DND-41 (cell line): ENCODE measurements around the gene C1orf52.
A peak's percentile ranks its signal among the peaks of the same experiment; 100 is the strongest.

Source experiments
- ATAC-seq: fragments of 200-7000 bp; cut with Tn5 transposase; 3 replicates; pipeline ENCODE4 v1.9.1; 2021; ENCODE audit warnings: low read depth; ENCODE audit not compliant: insufficient read depth
- DNase-seq: peaks from one replicate; pipeline ENCODE4 v3.0.0-alpha.2; 2020
- H2AFZ ChIP-seq: 2 replicates; pipeline ENCODE4 v1.6.0; 2012; ENCODE audit warnings: low read depth, low read length
- H3K27ac ChIP-seq: 2 replicates; pipeline ENCODE4 v1.5.1; 2012; ENCODE audit warnings: low read length, inconsistent platforms
- H3K27me3 ChIP-seq: fragments of 200-600 bp; sonication (generic); 2 replicates; pipeline ENCODE4 v1.6.0; 2012; ENCODE audit warnings: low read length, mild to moderate bottlenecking, inconsistent platforms; ENCODE audit not compliant: insufficient read depth, poor library complexity
- H3K36me3 ChIP-seq: 2 replicates; pipeline ENCODE4 v1.5.1; 2012; ENCODE audit warnings: low read length, inconsistent platforms; ENCODE audit not compliant: insufficient read depth
- H3K4me1 ChIP-seq: 2 replicates; pipeline ENCODE4 v1.5.1; 2012; ENCODE audit warnings: mild to moderate bottlenecking, low read length; ENCODE audit not compliant: insufficient read depth
- H3K4me2 ChIP-seq: 2 replicates; pipeline ENCODE4 v1.6.0; 2012; ENCODE audit warnings: mild to moderate bottlenecking, moderate library complexity, low read length, inconsistent platforms; ENCODE audit not compliant: insufficient read depth
- H3K4me3 ChIP-seq, 2 experiments: fragments of 200-600 bp in 1 of 2; shearing (Covaris generic) in 1 of 2; 2 replicates each; pipeline ENCODE4 v1.5.1; 2012 to 2016; ENCODE audit warnings: inconsistent platforms in 2 of 2, low read length in 2 of 2, mild to moderate bottlenecking in 2 of 2, low read depth in 1 of 2, moderate library complexity in 1 of 2
- H3K79me2 ChIP-seq: 2 replicates; pipeline ENCODE4 v1.6.0; 2012; ENCODE audit warnings: low read length, inconsistent platforms; ENCODE audit not compliant: insufficient read depth
- H3K9ac ChIP-seq: 2 replicates; pipeline ENCODE4 v1.6.0; 2012; ENCODE audit warnings: low read depth, mild to moderate bottlenecking, inconsistent platforms, low read length, moderate library complexity
- H3K9me3 ChIP-seq: 2 replicates; pipeline ENCODE4 v1.5.1; 2012; ENCODE audit warnings: low read length, moderate library complexity, mild to moderate bottlenecking, inconsistent platforms; ENCODE audit not compliant: insufficient read depth, severe bottlenecking
- H4K20me1 ChIP-seq: 2 replicates; pipeline ENCODE4 v1.6.0; 2012; ENCODE audit warnings: low read length; ENCODE audit not compliant: insufficient read depth
- CTCF ChIP-seq: IDR thresholded peaks from 2 replicates; pipeline ENCODE4 v1.5.1; 2012; ENCODE audit warnings: borderline replicate concordance, low read length, moderate library complexity, mild to moderate bottlenecking; ENCODE audit not compliant: poor library complexity, severe bottlenecking; ENCODE audit errors: extremely low read depth
- EZH2 ChIP-seq: IDR thresholded peaks from 3 replicates; pipeline ENCODE4 v1.6.1; 2012; ENCODE audit warnings: borderline replicate concordance, low read depth, mild to moderate bottlenecking, moderate library complexity, low read length, inconsistent platforms; ENCODE audit not compliant: severe bottlenecking

C1orf52 gene

GRCh38 chr1:85276215-85276977, 16.9 kb upstream of the C1orf52 start, which contains the start of gene BCL10:
Gene BCL10, minus strand, starts transcription at chr1:85276632. Its CDS starts 280 bp downstream, at chr1:85276352.
- H3K4me2 ChIP-seq = peak within 1 kb of the TSS; percentile 78
- H3K4me3 ChIP-seq = peak within 1 kb of the TSS; percentile 60 to 86
- H2AFZ ChIP-seq = peak within 1 kb of the TSS; percentile 81
- no peak for TF ChIP-seq CTCF
- no peak for TF ChIP-seq EZH2
- H3K27me3 ChIP-seq = no peaks in the 10 kb centered on the region
- peaks cover 37% of the 10 kb centered on the region for H3K4me1 ChIP-seq
- H3K27ac ChIP-seq = peak within 1 kb of the TSS; percentile 86
- peak within 1 kb of the TSS; percentile 60 for H3K9ac ChIP-seq
- H3K79me2 ChIP-seq = peaks cover 48% of the 10 kb centered on the region
- no peaks in the 10 kb centered on the region for H3K9me3 ChIP-seq
- ATAC-seq (peak; percentile 97), DNase-seq (peak; percentile 98)
- peaks cover 6% of the 10 kb centered on the region for H3K36me3 ChIP-seq
- peaks cover 3% of the 10 kb centered on the region; the same call in 1 of the 2 replicates for H4K20me1 ChIP-seq

- ATAC-seq = no peak
Observed at GRCh38 chr1:85275701-85276214, 16.3 kb upstream of the C1orf52 start.

GRCh38 chr1:85274969-85275453, 15.5 kb upstream of the C1orf52 start:
- peak overlapping the region; percentile 77 for H3K4me2 ChIP-seq
- peaks cover 3% of the 10 kb centered on the region; the same call in 1 of the 2 replicates for H4K20me1 ChIP-seq
- peak overlapping the region; percentile 60; the same call in 1 of the 2 replicates for H3K9ac ChIP-seq
- H3K79me2 ChIP-seq = peaks cover 57% of the 10 kb centered on the region
- H3K9me3 ChIP-seq = no peaks in the 10 kb centered on the region
- peaks cover 37% of the 10 kb centered on the region for H3K4me1 ChIP-seq
- H3K27me3 ChIP-seq = no peaks in the 10 kb centered on the region
- peak overlapping the region; percentile 15; the same call in 1 of the 2 replicates for H3K27ac ChIP-seq
- H3K4me3 ChIP-seq = peak overlapping the region; percentile 60 to 86
- TF ChIP-seq EZH2 (no peak), CTCF (no peak)
- DNase-seq = no peak
- no peak overlapping the region for H2AFZ ChIP-seq
- peaks cover 16% of the 10 kb centered on the region for H3K36me3 ChIP-seq
- no peak for ATAC-seq

More at GRCh38 chr1:85275701-85276214, 16.3 kb upstream of the C1orf52 start:
- no peak for DNase-seq
- Histone ChIP-seq H3K36me3 (peaks cover 9% of the 10 kb centered on the region), H3K9me3 (no peaks in the 10 kb centered on the region), H4K20me1 (peaks cover 3% of the 10 kb centered on the region; the same call in 1 of the 2 replicates), H3K27ac (peak overlapping the region; percentile 85), H3K4me1 (peaks cover 37% of the 10 kb centered on the region), H3K4me3 (peak overlapping the region; percentile 60 to 86), H3K79me2 (peaks cover 55% of the 10 kb centered on the region), H3K4me2 (peak overlapping the region; percentile 77), H3K9ac (peak overlapping the region; percentile 60), H2AFZ (peak overlapping the region; percentile 75), H3K27me3 (no peaks in the 10 kb centered on the region)
- TF ChIP-seq EZH2 = no peak
- TF ChIP-seq CTCF = no peak
